Spleen (tissue), 11 donors: ENCODE measurements around the gene TAS1R1. TPM values are rescaled to one million over a fixed set of nuclear protein-coding genes. Genes with fewer than 3 reads are reported as not detected.

Experiments
- DNase-seq: peaks from one replicate; pipeline ENCODE4 v3.0.0-alpha.2; 2020
- H3K27ac ChIP-seq, 8 donors: fragments of 200-600 bp; sonication (generic) in 7 of 8; 1 replicate in 4 of 8; 2 replicates in 4 of 8; pipeline versions ENCODE4 v1.5.0 to v1.8.0; 2016 to 2021; ENCODE audit warnings: inconsistent platforms in 4 of 8, mild to moderate bottlenecking in 4 of 8, moderate library complexity in 1 of 8
- H3K27me3 ChIP-seq, 7 donors: fragments of 200-600 bp; sonication (generic) in 6 of 7; replicated peaks in 1 of 7; 1 replicate in 4 of 7; 2 replicates in 3 of 7; pipeline versions ENCODE4 v1.5.0 to v1.8.0; 2016 to 2021; ENCODE audit warnings: inconsistent platforms in 3 of 7, mild to moderate bottlenecking in 1 of 7
- H3K36me3 ChIP-seq, 6 donors: fragments of 200-600 bp; sonication (generic) in 5 of 6; 1 replicate in 4 of 6; 2 replicates in 2 of 6; pipeline versions ENCODE4 v1.5.0 to v1.8.0; 2016 to 2021; ENCODE audit warnings: inconsistent platforms in 2 of 6
- H3K4me1 ChIP-seq, 6 donors: fragments of 200-600 bp; sonication (generic) in 5 of 6; 1 replicate in 3 of 6; 2 replicates in 3 of 6; pipeline versions ENCODE4 v1.5.0 to v1.8.0; 2016 to 2021; ENCODE audit warnings: inconsistent platforms in 3 of 6
- H3K4me3 ChIP-seq, 8 donors: fragments of 200-600 bp; sonication (generic) in 7 of 8; 1 replicate in 4 of 8; 2 replicates in 4 of 8; pipeline versions ENCODE4 v1.5.0 to v1.8.0; 2016 to 2021; ENCODE audit warnings: inconsistent platforms in 4 of 8, mild to moderate bottlenecking in 4 of 8, moderate library complexity in 2 of 8
- H3K9me3 ChIP-seq, 8 donors: fragments of 200-600 bp; sonication (generic) in 7 of 8; 1 replicate in 4 of 8; 2 replicates in 4 of 8; pipeline versions ENCODE4 v1.5.0 to v1.8.0; 2016 to 2021; ENCODE audit warnings: inconsistent platforms in 4 of 8
- CTCF ChIP-seq, 11 experiments: fragments of 200-600 bp in 7 of 11; fragments of 450-650 bp in 4 of 11; sonication (generic) in 4 of 11; IDR thresholded peaks in 8 of 11; conservative IDR thresholded peaks in 3 of 11; 1 replicate in 7 of 11; 2 replicates in 4 of 11; pipeline versions ENCODE4 v1.4.0 to v1.8.0; 2016 to 2021; ENCODE audit warnings: antibody characterized with exemption in 11 of 11, inconsistent platforms in 4 of 11, mild to moderate bottlenecking in 1 of 11
- POLR2A ChIP-seq, 3 donors: fragments of 450-650 bp; IDR thresholded peaks; one replicate each; pipeline ENCODE4 v1.5.1; 2017; ENCODE audit warnings: antibody characterized with exemption in 3 of 3, mild to moderate bottlenecking in 1 of 3
- POLR2AphosphoS5 ChIP-seq, 3 donors: sonication (generic); formaldehyde crosslinking; IDR thresholded peaks; one replicate each; pipeline ENCODE4 v1.5.1; 2017; ENCODE audit warnings: antibody characterized with exemption in 3 of 3
- WGBS, 5 donors: extraction: QIAGEN DNeasy Blood & Tissue Kit in 3 of 5; methylation state at CpG; one replicate each; pipeline versions ENCODE4 v1.1.5 to v1.1.7; 2013 to 2018; 5-methylcytosine and 5-hydroxymethylcytosine counted together
- intact Hi-C: fragments of 100-400 bp; cut with DNase I; formaldehyde crosslinking; loops from one replicate; pipeline ENCODE4 v1.15.0; 2023; ENCODE audit warnings: low total_unique reads
- polyA plus RNA-seq, 3 donors: library from polyadenylated mRNA; stranded (reverse); fragments of 200-250 nt; gene quantifications; one replicate each; pipeline ENCODE4 v1.2.1, GENCODE V29; 2013
- total RNA-seq, 7 donors: library from RNA; depleted of rRNA in 3 of 7; stranded (reverse); fragments of >200 nt in 3 of 7; fragmentation: NEBNext Ultra II Directional in 4 of 7; extraction: Animal tissue kit (Norgen Biotek cat#: 25700) in 4 of 7; gene quantifications; one replicate each; pipeline versions ENCODE4 v1.1.0 to v1.2.1, GENCODE V29; 2016 to 2021
- donor health status: healthy with polysubstance abuse.
- donor health status: DM: no; HTN: no; CAD: no; lungs with moderate emphysema.
- donor health status: DM: no; HTN: no; CAD: no.
- donor health status: Bipolar disorder and iron deficiency.
- donor health status: healthy.
- donor health status: DM: no; HTN: no; CAD: no.
- donor health status: DM: yes; HTN: yes; CAD: no.

The TAS1R1 gene
- total and polyA plus RNA-seq, 10 donors: 0.09 to 0.88 (median 0.43) TPM

- intact Hi-C loops: no loop called here
- no peak for TF ChIP-seq CTCF (IDR thresholded peaks at IDR 0.05 in 8 of 11, conservative IDR thresholded peaks at IDR 0.05 in 3 of 11)
- no peak for TF ChIP-seq POLR2AphosphoS5 (IDR thresholded peaks at IDR 0.05)
- TF ChIP-seq POLR2A (IDR thresholded peaks at IDR 0.05): no peak
- 68 to 89% (median 84%) methylated on average over 4 of the region's 4 CpGs for WGBS, 5 donors
- H3K4me3 ChIP-seq: no peak overlapping the region
- H3K36me3 ChIP-seq: no peaks in the 10 kb centered on the region
- H3K9me3 ChIP-seq: no peaks in the 10 kb centered on the region
- DNase-seq: no peak
- H3K27ac ChIP-seq: no peak overlapping the region
- peaks cover 0 to 10% (median 4%) of the 10 kb centered on the region in 6 donors for H3K4me1 ChIP-seq
- no peaks in the 10 kb centered on the region for H3K27me3 ChIP-seq
These were observed 39.3 kb upstream of the TAS1R1 start for GRCh38 chr1:6515771-6516170.

- Histone ChIP-seq H3K27me3 (no peaks in the 10 kb centered on the region), H3K9me3 (no peaks in the 10 kb centered on the region), H3K4me3 (no peak overlapping the region), H3K36me3 (no peaks in the 10 kb centered on the region), H3K27ac (no peak overlapping the region), H3K4me1 (peaks cover 0 to 13% (median 5%) of the 10 kb centered on the region in 6 donors)
- no peak for DNase-seq
- intact Hi-C loops: no loop called here
- WGBS, 5 donors: 72 to 82% (median 78%) methylated on average over 8 of the region's 8 CpGs
- no peak for TF ChIP-seq POLR2A (IDR thresholded peaks at IDR 0.05)
- no peak for TF ChIP-seq CTCF (IDR thresholded peaks at IDR 0.05 in 8 of 11, conservative IDR thresholded peaks at IDR 0.05 in 3 of 11)
- no peak for TF ChIP-seq POLR2AphosphoS5 (IDR thresholded peaks at IDR 0.05)
These were observed 37.7 kb upstream of the TAS1R1 start for GRCh38 chr1:6517435-6517851.

GRCh38 chr1:6519491-6519934 lies 35.6 kb upstream of the TAS1R1 start:
- Histone ChIP-seq H3K27me3 (no peaks in the 10 kb centered on the region), H3K9me3 (no peaks in the 10 kb centered on the region), H3K36me3 (peaks cover 0 to 9% (median under 1%) of the 10 kb centered on the region in 6 donors), H3K4me3 (no peak overlapping the region), H3K4me1 (peaks cover 0 to 24% (median 9%) of the 10 kb centered on the region in 6 donors), H3K27ac (peak overlapping the region in 5 of 8 donors; percentile 35 to 67 (median 46))
- WGBS, 5 donors: 77 to 87% (median 85%) methylated on average over 10 to 11 of the region's 11 CpGs
- no peak for DNase-seq
- no peak for TF ChIP-seq POLR2A (IDR thresholded peaks at IDR 0.05)
- TF ChIP-seq CTCF (IDR thresholded peaks at IDR 0.05 in 8 of 11, conservative IDR thresholded peaks at IDR 0.05 in 3 of 11): no peak
- no peak for TF ChIP-seq POLR2AphosphoS5 (IDR thresholded peaks at IDR 0.05)
- intact Hi-C loops: no loop called here

GRCh38 chr1:6519935-6520671 lies 35.0 kb upstream of the TAS1R1 start:
- WGBS, 5 donors: 48 to 69% (median 62%) methylated on average over 11 to 13 of the region's 13 CpGs
- Histone ChIP-seq H3K27me3 (no peaks in the 10 kb centered on the region), H3K27ac (peak overlapping the region in 6 of 8 donors; percentile 15 to 67 (median 45)), H3K4me3 (no peak overlapping the region), H3K9me3 (no peaks in the 10 kb centered on the region), H3K4me1 (peaks cover 0 to 25% (median 10%) of the 10 kb centered on the region in 6 donors), H3K36me3 (peaks cover 0 to 15% (median 4%) of the 10 kb centered on the region in 6 donors)
- TF ChIP-seq POLR2A (IDR thresholded peaks at IDR 0.05) (no peak), POLR2AphosphoS5 (IDR thresholded peaks at IDR 0.05) (peak in 2 of 3 donors; percentile 41 to 71)
- DNase-seq: no peak
- intact Hi-C loops: no loop called here
